ENCODE data around the gene PITPNM1.

PITPNM1 gene

GRCh38 chr11:67493548-67494370 lies 11.4 kb downstream of the PITPNM1 start:
- TF ChIP-seq CTCF (conservative IDR thresholded peaks at IDR 0.05; ENCODE audit: low read depth, low read length): no peak
- no peaks in the 10 kb centered on the region for H3K36me3 ChIP-seq (ENCODE audit: insufficient read depth)

GRCh38 chr11:67492801-67493547 lies 12.2 kb downstream of the PITPNM1 start:
- Histone ChIP-seq H3K79me2 (ENCODE audit: insufficient read depth, low read depth) (no peaks in the 10 kb centered on the region), H3K4me1 (ENCODE audit: low read depth, poor library complexity, severe bottlenecking) (no peaks in the 10 kb centered on the region), H3K4me3 (IDR thresholded peaks at IDR 0.05; ENCODE audit: insufficient read depth, low read depth, low read length) (no peak overlapping the region), H4K20me1 (ENCODE audit: insufficient read depth) (no peaks in the 10 kb centered on the region), H3K9ac (no peak overlapping the region), H3K27me3 (ENCODE audit: insufficient read depth, low read depth) (no peaks in the 10 kb centered on the region), H3K27ac (no peak overlapping the region), H3K4me2 (no peak overlapping the region), H3K36me3 (ENCODE audit: insufficient read depth) (no peaks in the 10 kb centered on the region), H2AFZ (ENCODE audit: low read depth) (no peak overlapping the region)
- no peak for TF ChIP-seq CTCF (conservative IDR thresholded peaks at IDR 0.05; ENCODE audit: low read depth, low read length)

More at GRCh38 chr11:67493548-67494370, 11.4 kb downstream of the PITPNM1 start:
- H3K4me1 ChIP-seq (ENCODE audit: low read depth, poor library complexity, severe bottlenecking): no peaks in the 10 kb centered on the region
- no peak overlapping the region for H3K9ac ChIP-seq
- H3K79me2 ChIP-seq (ENCODE audit: insufficient read depth, low read depth): no peaks in the 10 kb centered on the region
- H3K4me2 ChIP-seq: no peak overlapping the region
- H3K4me3 ChIP-seq (IDR thresholded peaks at IDR 0.05; ENCODE audit: insufficient read depth, low read depth, low read length): no peak overlapping the region
- no peaks in the 10 kb centered on the region for H4K20me1 ChIP-seq (ENCODE audit: insufficient read depth)
- H3K27ac ChIP-seq: no peak overlapping the region
- H3K27me3 ChIP-seq (ENCODE audit: insufficient read depth, low read depth): no peaks in the 10 kb centered on the region
- no peak overlapping the region for H2AFZ ChIP-seq (ENCODE audit: low read depth)

GRCh38 chr11:67492069-67492727 lies 13.0 kb downstream of the PITPNM1 start:
- Histone ChIP-seq H3K79me2 (ENCODE audit: insufficient read depth, low read depth) (no peaks in the 10 kb centered on the region), H3K27me3 (ENCODE audit: insufficient read depth, low read depth) (no peaks in the 10 kb centered on the region), H3K27ac (no peak overlapping the region), H4K20me1 (ENCODE audit: insufficient read depth) (no peaks in the 10 kb centered on the region), H2AFZ (ENCODE audit: low read depth) (no peak overlapping the region), H3K4me1 (ENCODE audit: low read depth, poor library complexity, severe bottlenecking) (no peaks in the 10 kb centered on the region), H3K9ac (no peak overlapping the region), H3K36me3 (ENCODE audit: insufficient read depth) (no peaks in the 10 kb centered on the region), H3K4me3 (IDR thresholded peaks at IDR 0.05; ENCODE audit: insufficient read depth, low read depth, low read length) (no peak overlapping the region), H3K4me2 (no peak overlapping the region)
- TF ChIP-seq CTCF (conservative IDR thresholded peaks at IDR 0.05; ENCODE audit: low read depth, low read length): no peak

GRCh38 chr11:67491276-67492068 lies 13.7 kb downstream of the PITPNM1 start:
- Histone ChIP-seq H3K4me3 (IDR thresholded peaks at IDR 0.05; ENCODE audit: insufficient read depth, low read depth, low read length) (no peak overlapping the region), H3K9ac (no peak overlapping the region), H3K36me3 (ENCODE audit: insufficient read depth) (no peaks in the 10 kb centered on the region), H4K20me1 (ENCODE audit: insufficient read depth) (no peaks in the 10 kb centered on the region), H3K27me3 (ENCODE audit: insufficient read depth, low read depth) (no peaks in the 10 kb centered on the region), H3K27ac (no peak overlapping the region), H3K4me2 (no peak overlapping the region), H2AFZ (ENCODE audit: low read depth) (no peak overlapping the region), H3K4me1 (ENCODE audit: low read depth, poor library complexity, severe bottlenecking) (no peaks in the 10 kb centered on the region), H3K79me2 (ENCODE audit: insufficient read depth, low read depth) (no peaks in the 10 kb centered on the region)
- no peak for TF ChIP-seq CTCF (conservative IDR thresholded peaks at IDR 0.05; ENCODE audit: low read depth, low read length)

Data from KMS-11 (cell line).